GM19099 (cell line): ENCODE results near the gene HES2.

Experiments used
- POLR2A ChIP-seq: IDR thresholded peaks from 3 replicates; pipeline ENCODE4 v1.6.1; 2011; ENCODE audit warnings: low read depth; ENCODE audit not compliant: insufficient read length; ENCODE audit errors: extremely low read depth

The HES2 gene

DNA sequence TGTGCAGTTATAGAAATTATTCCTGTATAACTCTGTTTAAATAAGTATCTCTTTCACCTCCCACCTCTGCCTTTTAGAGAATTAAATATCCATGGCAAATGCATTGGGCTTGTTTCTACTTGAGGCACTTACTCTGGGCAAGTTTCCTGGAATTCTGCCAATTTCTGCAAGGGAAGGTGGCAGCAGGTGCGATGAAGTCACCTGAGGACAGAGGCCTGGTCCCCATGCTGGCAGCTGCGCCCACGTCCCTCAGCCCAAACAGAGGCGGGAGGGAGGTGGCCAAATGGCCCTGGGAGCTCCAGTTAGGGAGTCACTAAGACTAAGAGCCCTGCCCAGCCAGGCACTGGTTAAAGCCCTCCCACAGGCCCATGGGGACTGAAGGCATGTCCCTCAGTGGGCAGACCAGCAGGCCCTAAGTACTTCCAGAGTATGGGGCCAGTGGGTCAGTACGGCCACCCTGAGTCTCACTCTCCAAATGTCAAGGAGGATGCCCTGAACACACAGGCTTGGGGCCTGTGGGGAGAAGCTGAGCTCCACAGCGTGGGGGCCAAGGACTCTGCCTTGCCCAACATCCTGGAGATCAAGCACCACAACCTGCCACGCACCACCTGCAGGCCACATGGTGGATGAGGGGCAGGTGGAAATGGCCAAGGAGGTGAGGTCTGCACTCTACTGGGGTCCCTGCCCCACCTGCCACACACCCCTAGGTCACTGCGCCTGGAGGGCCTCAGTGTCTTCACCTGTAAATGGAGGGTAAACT lies 45.6 kb downstream of the HES2 start:
- TF ChIP-seq POLR2A = no peak

GRCh38 chr1:6370006-6370405 lies 49.7 kb downstream of the HES2 start:
- no peak for TF ChIP-seq POLR2A

- TF ChIP-seq POLR2A = no peak
Measured at GRCh38 chr1:6367381-6368012, 52.2 kb downstream of the HES2 start.

GRCh38 chr1:6365047-6365446 lies 54.7 kb downstream of the HES2 start:
- no peak for TF ChIP-seq POLR2A
